NCI-H526 treated with DMSO at 0.1 percent for 48 hours (cell line): ENCODE measurements around the gene TTLL13.
"Not testable (repeated sequence)": the region's sequence is repeated elsewhere in the genome, so short reads cannot be mapped to it uniquely, and the experiment has no call there.

ENCODE experiments used
- DNase-seq: peaks from one replicate; lab custom pipeline; 2025; lab: John Stamatoyannopoulos, UW

Gene TTLL13

DNA sequence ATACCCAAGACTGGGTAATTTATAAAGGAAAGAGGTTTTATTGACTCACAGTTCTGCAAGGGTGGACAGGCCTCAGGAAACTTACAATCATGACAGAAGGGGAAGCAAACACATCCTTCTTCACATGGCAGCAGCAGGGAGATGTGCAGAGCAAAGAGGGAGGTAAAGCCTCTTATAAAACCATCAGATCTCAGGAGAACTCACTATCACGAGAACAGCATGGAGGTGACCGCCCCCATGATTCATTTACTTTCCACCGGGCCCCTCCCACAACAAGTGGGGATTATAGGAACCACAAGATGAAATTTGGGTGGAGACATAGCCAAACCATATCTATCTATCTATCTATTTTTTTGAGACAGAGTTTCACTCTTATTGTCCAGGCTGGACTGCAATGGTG lies 10.0 kb upstream of the TTLL13 start:
- DNase-seq: no peak

DNA sequence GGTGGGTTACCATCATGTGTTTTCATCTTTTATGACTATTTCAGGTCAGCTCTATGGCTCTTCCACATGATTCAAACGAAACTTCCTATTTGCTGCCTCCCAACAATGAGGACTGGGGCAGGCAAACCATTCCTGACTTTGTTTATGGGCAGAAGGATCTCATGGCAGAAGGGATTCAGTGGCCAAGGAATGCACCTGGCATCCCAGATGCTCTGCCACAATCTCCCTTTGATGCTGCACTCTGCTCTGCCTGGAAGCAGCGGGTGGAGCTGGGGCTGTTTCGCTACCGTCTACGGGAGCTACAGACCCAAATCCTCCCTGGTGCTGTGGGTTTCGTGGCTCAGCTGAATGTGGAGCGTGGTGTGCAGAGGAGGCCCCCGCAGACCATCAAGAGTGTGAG lies 8.5 kb upstream of the TTLL13 start:
- no peak for DNase-seq

DNA sequence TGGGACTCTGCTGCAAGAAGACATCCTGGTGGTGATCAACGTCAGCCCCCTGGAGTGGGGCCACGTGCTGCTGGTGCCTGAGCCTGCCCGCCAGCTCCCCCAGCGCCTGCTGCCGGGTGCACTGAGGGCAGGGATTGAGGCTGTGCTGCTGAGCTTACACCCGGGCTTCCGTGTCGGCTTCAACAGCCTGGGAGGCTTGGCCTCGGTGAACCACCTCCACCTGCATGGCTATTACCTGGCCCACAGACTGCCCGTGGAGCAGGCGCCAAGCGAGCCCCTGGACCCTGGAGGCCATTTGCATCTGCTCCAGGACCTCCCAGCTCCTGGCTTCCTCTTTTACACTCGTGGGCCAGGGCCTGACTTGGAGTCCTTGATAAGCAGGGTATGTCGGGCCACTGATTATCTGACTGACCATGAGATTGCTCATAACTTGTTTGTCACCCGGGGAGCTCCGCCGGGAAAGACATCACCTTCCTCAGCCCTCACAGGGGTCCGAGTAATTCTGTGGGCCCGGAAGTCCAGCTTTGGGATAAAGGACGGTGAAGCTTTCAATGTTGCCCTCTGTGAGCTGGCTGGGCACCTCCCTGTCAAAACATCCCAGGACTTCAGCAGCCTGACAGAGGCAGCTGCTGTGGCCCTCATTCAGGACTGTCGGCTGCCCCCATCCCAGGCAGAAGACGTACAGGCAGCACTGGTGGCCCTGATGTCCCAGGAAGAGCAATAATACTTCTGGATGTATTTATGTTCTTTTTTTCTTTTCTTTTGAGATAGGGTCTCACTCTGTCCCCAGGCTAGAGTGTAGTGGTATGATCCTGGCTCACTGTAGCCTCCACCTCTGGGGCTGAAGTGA lies 7.8 kb upstream of the TTLL13 start:
- no peak for DNase-seq

DNA sequence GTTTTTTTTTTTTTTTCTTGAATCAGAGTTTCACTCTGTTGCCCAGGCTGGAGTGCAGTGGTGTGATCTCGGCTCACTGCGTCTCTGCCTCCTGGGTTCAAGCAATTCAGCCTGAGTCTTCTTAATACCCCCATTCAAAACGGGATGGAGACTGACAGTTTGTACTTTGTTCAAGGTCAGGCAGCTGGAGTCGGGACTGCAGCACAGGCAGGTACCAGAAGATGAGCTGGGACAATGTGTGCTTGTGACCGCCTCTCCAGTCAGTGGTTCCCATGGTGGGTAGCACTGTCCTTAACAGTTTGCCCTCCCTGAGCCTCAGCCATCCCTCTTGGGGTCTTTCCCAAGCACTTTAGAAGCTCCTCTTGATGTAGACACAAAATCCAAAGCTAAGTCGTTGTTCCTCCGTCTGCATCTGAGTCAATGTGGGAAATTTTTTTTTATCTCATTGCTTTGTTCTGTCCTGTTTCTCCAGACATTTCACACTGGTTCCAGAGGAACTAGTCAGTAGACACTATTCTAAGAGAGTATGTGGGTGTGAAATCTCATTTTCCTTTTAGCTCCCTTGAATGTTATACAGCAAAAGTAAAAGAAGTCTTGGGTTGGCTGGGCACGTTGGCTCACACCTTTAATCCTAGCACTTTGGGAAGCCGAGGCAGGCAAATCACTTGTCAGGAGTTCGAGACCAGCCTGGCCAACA lies 5.3 kb upstream of the TTLL13 start:
- DNase-seq: no peak

DNA sequence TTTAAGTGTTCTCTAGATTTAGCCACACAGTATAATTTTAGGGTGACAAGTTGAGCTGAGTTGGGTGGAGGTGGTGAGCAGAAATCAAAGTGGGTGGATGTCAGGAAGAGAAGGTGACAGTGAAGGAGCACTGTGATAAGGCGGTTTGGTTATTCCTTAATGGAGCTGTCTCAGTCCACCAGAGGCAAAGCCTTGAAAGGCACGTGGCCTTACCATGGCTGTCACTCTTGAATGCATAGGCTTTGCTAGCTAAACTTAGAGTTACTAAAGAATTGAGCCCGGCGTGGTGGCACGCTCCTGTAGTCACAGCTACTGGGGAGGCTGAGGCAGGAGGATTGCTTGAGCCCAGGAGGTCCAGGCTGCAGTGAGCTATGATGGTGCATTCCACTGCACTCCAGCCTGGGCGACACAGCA lies 560 bp upstream of the TTLL13 start:
- no peak for DNase-seq

DNA sequence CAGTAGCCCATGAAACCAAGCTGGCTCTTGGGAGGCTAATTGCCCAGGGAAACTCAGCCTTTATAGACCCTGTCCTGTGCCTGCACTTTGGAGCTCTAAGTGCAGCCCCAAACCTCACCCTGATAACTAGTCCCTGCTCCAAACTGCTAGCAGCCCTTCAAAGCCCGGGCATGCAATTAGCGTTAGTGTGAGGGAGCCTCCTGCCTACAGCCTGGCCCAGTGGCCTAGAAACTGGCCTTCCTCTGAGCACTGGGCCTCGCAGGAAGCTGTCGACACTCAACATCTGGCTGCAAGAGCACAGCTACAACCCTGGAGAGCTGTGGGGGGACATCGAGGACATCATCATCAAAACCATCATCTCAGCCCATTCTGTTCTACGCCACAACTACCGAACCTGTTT lies 8.4 kb downstream of the TTLL13 start:
- DNase-seq: no peak

DNA sequence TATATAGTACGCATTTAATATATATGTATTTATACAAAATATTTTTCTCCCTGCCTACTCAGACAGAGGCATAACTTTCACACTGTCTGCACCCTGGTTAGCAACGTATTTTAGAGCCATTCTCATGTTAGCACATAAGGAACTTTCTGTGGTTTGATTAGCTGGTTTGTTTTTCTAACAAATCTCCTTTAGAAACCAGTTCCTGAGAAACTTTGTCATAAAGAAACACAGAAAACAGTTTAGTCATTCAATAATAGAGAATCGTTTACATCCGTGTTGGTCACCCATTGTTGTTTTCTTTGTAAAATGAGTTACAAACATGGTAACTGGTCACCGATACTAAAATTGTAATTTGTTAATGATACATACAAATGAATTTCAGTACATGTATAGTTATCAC lies 10.2 kb downstream of the TTLL13 start:
- no peak for DNase-seq

DNA sequence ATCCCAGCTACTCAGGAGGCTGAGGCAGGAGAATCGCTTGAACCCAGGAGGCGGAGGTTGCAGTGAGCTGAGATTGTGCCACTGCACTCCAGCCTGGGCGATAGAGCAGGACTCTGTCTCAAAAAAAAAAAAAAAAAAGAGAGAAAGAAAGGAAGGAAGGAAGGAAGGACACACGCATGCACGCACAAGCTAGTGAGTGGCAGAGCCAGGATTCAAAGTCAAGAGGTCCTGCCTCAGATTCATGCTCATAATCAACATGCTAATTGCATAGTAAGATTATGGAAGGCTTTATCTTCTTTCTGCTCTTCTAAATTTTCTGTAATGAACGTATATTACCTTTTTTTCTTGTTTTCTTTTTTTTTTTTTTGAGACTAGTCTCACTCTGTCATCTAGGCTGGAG lies 11.4 kb downstream of the TTLL13 start:
- not testable (repeated sequence) for DNase-seq

DNA sequence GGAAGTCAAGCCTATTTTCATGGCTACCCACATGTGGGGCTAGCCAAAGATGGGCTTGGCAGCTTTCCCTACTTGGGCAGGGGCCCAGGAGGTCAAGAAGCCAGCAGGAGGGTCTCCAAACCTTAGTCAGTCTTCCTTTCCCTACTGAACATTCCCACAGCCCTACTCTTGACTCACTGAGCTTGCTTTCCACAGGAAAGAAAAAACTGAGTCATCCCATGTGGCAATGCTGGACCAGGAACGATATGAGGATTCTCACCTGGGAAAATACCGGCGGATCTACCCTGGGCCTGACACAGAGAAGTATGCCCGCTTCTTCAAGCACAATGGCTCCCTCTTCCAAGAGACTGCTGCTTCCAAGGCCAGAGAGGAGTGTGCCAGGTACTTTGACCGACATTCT lies 12.5 kb downstream of the TTLL13 start:
- DNase-seq: no peak

DNA sequence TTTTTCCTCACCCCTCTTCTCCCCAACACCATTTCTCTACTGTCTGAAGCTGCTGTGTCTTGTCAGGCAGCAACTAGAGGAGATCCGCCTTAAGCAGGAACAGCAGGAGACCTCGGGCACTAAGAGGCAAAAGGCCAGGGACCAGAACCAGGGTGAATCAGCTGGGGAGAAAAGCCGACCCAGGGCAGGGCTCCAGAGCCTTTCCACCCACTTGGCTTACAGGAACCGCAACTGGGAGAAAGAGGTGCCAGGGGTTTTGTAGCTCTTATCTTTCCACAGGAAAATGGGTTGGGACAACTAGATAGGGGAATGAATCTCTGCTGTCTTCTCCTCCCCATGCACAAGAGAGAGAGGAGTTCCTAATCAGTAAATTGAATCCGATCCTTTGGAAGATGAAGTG lies 13.1 kb downstream of the TTLL13 start:
- no peak for DNase-seq

DNA sequence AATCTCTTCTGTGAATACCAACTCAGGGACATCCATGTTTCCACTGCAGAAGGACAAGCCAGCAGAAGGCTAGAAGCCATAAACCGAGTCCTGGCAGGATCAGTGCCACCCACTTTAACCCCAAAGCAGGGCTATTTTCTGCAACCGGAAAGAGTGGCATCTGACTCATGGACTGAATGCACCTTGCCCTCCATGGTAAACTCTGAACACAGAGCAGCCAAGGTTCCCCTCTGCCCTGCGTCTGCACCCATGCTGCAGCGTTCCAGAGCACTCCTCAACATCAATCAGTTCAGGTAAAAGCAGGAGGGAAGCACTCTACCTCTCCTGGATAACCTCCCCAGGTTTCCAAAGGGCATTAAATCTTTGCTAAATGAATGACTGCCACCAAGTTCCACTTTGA lies 15.3 kb downstream of the TTLL13 start:
- no peak for DNase-seq

DNA sequence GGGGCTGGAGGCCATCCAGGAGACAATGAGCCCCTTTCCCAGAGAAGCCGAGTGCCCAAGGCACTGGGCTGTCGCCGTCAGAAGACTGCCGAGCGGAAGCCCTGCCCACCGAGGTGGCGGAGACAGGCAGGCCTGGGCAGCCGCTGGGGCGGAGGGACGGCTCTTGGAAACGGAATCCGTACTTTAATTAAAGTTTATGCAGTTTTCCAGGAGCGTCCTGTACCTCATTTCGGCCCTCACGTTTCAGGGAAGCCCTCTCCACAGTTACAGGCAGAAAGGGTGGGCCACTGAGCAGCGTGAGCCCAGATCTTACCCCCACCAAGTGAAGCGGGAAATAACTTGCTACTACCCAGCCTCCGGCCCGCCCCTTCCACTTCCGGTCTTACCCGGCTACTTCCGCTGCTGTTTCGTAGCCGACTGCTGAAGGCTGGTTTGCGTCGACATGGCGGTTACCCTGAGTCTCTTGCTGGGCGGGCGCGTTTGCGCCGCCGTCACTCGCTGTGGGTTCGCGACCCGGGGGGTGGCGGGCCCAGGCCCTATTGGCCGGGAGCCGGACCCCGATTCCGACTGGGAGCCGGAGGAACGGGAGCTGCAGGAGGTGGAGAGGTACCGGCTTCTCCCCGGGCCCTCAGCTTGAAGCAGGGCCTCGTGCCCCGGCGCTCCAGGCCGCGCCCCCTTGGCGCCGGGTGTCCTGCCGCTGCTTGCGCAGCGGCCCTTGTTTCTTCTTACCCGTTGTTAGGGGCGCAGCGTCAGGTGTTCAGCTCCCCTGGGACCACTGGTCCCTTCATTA lies 16.1 kb downstream of the TTLL13 start, which contains the start of gene NGRN:
NGRN (plus strand) TSS at position 402 of the 790 bp plus-strand sequence; CDS start at position 443, 41 bp downstream.
- peak; percentile 86 for DNase-seq

DNA sequence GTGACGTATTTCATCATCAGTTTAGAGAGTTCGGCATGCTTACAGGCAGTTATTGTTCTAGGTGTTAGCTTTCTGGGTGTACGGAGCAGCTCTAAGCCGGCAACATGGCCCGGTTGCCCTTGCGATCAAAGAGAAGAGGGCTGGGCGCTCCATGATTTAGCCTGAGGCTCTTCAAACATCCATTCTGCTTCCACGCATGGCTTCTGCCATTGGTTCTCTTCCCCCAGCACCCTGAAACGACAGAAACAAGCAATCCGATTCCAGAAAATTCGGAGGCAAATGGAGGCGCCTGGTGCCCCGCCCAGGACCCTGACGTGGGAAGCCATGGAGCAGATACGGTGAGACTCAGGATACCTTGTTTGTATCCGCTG lies 16.7 kb downstream of the TTLL13 start:
- DNase-seq: peak; percentile 65

DNA sequence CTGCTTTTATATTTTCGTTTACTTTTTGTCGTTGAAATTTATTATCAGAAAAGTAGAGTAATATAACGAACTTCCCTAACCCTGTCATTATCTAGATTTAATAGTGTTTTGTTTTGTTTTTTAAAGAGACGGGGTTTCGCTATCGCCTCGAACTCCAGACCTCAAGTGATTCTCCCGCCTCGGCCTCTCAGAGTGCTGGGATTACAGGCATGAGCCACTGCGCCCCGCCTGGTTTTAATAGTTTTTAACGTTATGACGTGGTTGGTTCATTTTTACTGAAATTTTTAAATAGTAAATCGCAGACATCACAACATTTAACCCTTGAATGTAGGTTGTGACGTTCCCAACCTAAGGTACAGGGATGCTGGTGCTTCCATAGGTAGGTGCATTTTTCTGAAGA lies 17.1 kb downstream of the TTLL13 start:
- DNase-seq: no peak

DNA sequence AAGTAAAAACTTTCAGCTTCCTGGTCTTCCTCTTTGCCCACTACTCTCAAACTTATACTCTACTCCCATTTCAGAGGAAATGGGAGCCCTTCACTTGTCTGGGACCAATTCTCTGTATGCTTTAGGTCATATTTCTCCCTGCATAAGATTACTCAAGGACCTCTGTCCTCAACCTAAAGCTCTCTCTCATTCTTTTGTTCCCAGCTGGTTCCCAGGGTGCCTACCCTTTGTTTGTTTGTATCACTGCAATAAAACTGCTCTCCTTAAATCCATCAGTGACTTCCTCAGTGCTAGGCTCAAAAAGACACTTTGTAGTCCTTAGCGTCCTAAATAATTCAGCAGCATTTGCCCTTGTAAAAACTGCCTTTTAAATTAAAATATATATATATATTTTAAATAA lies 19.1 kb downstream of the TTLL13 start:
- DNase-seq: no peak

DNA sequence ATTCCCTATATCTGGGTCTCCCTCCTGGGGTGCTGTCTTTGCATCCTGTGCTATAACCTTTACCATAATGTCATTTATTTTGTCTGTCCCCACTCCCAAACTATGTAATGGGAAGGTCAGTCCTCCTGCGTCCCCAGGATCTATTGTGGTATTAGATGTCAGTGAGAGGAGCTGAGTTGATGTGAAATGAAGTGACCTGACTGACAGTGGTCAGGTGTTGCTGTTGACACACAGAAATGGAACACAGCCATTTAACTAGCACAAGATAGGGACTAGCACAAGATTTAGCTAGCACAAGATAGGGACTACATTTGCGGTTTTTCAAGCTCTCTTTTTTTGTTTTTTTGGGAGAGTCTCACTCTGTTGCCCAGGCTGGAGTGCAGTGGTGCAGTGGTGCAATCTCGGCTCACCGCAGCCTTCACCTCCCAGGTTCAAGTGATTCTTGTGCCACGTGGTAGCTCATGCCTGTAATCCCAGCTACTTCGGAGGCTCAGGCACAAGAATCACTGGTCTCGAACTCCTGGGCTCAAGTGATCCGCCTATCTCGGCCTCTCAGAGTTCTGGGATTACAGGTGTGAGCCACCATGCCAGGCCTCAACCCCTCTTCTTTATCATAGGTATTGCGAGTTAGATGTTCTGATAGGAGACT lies 21.3 kb downstream of the TTLL13 start:
- no peak for DNase-seq

DNA sequence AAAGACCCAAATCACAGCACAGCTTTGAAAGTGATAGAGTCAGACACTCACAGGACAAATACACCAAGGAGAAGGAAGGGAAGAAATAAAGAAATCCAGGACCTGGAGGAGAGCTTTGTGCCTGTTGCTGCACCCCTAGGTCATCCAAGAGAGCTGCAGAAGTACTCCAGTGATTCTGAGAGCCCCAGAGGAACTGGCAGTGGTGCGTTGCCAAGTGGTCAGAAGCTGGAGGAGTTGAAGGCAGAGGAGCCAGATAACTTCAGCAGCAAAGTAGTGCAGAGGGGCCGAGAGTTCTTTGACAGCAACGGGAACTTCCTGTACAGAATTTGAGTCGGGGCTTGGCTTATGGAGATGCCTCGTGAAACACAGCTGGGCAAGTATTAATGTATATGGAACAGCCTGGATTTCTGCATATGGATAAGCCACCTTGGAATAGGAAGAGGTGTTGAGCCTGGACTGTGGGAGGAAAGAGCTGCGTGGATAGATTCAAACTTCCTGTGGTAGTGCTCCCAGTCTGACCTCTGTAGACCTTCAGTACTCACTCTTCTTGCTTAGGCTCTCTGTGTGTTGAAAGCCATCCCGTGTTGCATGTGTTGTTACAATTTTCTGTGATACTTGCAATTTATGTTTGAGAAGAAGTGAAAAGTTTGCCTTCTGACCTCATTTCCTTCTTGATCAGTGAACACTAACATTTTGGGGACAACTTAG lies 22.3 kb downstream of the TTLL13 start:
- DNase-seq: no peak

DNA sequence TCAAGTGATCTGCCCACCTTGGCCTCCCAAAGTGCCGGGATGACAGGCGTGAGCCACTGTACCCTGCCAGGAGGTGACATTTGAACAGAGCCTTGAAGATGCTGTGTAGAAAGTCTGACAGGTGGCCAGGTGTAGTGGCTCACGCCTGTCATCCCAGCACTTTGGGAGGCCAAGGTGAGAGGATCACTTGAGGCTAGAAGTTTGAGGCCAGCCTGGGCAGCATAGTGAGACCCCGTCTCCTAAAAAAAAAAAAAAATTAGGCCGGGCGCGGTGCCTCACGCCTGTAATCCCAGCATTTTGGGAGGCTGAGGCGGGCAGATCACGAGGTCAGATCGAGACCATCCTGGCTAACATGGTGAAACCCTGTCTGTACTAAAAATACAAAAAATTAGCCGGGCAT lies 29.1 kb downstream of the TTLL13 start:
- not testable (repeated sequence) for DNase-seq

DNA sequence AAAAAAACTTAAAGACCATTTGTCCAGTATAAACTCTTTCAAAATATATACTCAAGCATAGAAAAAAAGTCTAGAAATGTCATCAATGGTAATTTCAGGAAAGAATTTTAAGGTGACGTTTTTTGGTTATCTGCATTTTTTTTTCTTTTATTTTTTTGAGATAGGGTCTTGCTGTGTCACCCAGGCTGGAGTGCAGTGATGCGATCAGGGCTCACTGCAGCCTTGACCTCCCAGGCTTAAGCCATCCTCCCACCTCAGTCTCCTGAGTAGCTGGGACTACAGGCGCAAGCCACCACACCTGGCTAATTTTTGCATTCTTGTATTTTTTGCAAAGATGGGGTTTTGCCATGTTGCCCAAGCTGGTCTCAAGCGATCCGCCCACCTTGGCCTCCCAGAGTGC lies 31.4 kb downstream of the TTLL13 start:
- not testable (repeated sequence) for DNase-seq

DNA sequence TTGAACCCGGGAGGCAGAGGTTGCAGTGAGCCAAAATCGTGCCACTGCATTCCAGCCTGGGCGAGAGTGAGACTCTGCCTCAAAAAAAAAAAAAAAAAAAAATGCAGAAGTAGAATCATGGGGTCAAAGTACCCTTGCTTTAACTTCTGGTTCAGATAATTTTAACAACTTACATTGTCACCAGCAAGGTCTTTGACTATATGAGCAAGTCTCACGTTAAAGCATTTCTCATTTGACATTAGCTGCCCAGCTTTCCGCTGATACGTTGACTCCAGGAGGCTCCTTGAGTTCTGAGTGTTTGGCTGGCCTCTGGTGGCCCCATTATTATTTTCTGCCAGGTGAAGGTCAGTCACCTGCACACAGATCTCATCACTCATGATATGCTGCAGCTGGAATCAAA lies 32.3 kb downstream of the TTLL13 start:
- DNase-seq: not testable (repeated sequence)

DNA sequence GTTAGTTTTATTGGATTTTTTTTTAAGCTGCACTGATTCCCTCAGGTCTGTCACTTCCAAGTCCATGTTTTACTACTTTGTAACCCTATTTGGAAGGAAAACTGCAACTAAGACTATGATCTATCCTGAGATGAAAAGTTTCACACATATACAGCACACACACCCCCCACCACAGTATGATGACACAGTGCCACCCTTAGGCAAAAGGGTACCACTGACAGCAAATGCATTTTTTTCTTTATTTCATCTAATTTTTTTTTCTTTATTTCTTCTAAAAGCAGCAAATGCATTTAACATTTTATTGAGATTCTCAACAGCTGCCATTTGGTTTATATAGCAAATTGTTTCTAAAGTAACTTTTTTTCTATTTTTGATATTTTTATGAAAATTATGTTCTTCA lies 37.3 kb downstream of the TTLL13 start:
- no peak for DNase-seq

DNA sequence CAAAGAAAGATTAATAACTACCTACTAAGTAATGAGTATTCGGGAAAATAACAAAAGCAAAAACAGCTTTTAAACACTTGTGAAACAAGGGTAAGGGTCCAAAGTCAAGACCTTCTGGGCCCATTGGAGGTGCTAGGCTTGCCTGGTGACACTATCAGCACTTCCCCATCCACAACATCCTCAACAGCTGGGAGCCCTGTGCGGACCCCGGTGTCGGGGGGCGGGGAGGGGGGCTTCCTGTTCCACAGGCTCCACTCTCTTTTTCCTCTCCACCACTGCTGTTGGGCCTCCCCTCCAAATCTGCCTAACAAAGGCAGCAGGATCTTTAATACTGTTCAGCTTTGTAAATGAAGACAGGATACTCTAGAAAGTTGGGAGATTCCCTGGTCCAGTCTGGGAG lies 37.7 kb downstream of the TTLL13 start:
- no peak for DNase-seq
